H1 (cell line): Measurements from ENCODE around the gene NLRC5. TPM values are rescaled to one million over a fixed set of nuclear protein-coding genes. Genes with fewer than 3 reads are reported as not detected.

Experiments used
- MAFK ChIP-seq: IDR thresholded peaks from 2 replicates; pipeline ENCODE4 v1.6.1; 2012; ENCODE audit warnings: low read depth, mild to moderate bottlenecking, improper control_type of control experiment, low read length
- PHF8 ChIP-seq: fragments of 200-600 bp; sonication (generic); conservative IDR thresholded peaks from 2 replicates; pipeline ENCODE4 v1.7.1; 2012; ENCODE audit warnings: low read depth, mild to moderate bottlenecking, inconsistent platforms, low read length, moderate library complexity
- polyA plus RNA-seq, 7 experiments: library from polyadenylated mRNA; depleted of rRNA in 3 of 7; stranded (reverse) in 5 of 7; unstranded in 2 of 7; fragments of >200 nt in 5 of 7; fragments of 200-250 nt in 2 of 7; gene quantifications; 1 replicate in 5 of 7; 2 replicates in 1 of 7; 4 replicates in 1 of 7; pipeline versions ENCODE4 v1.2.1 to v1.2.3, GENCODE V29; 2011 to 2013; ENCODE audit warnings: missing spikeins in 2 of 7, mixed read lengths in 2 of 7
- total RNA-seq: library from RNA; stranded (reverse); fragmentation: NEBNext Ultra II Directional; extraction: Animal tissue kit (Norgen Biotek cat#: 25700); gene quantifications from 2 replicates; pipeline ENCODE4 v1.2.1, GENCODE V29; 2021

NLRC5 gene
- total and polyA plus RNA-seq, 2 of the 8 experiments (the other 6 are each of a cell fraction or from before 2014, with no cell fraction given): 2.2 to 3.2 TPM

GRCh38 chr16:57069635-57070370, 80.4 kb downstream of the NLRC5 start (continued):
- TF ChIP-seq PHF8: no peak
- no peak for TF ChIP-seq MAFK
